Endothelial cell of umbilical vein (primary cell): ENCODE results near the gene CNNM2. TPM values are rescaled to one million over a fixed set of nuclear protein-coding genes. Genes with fewer than 3 reads are reported as not detected.

Experiments
- BruUV-seq: library from RNA; stranded (reverse); fragments of 400-500 nt; replicated peaks from 2 replicates; lab custom pipeline; 2021; lab: Mats Ljungman, UMichigan
- CTCF ChIA-PET: fragments of 300-600, 350-600 bp; sonication (Branson Sonifier 250); formaldehyde crosslinking; loops from one replicate; lab custom pipeline; 2021; ENCODE audit warnings: antibody characterized with exemption, inconsistent platforms; lab: Charles Lee
- POLR2A ChIA-PET: fragments of 300-600, 350-600 bp; sonication (Branson Sonifier 250); formaldehyde crosslinking; loops from one replicate; lab custom pipeline; 2021; ENCODE audit warnings: antibody characterized with exemption, inconsistent platforms; lab: Charles Lee
- DNase-seq: peaks from one replicate; pipeline ENCODE4 v3.0.0-alpha.2; 2011; ENCODE audit warnings: low read depth, low spot score
- FAIRE-seq: peaks from 2 replicates; lab custom pipeline; 2011; peaks lifted over from hg19 to GRCh38; lab: Jason Lieb, UNC
- H2AFZ ChIP-seq: 2 replicates; pipeline ENCODE4 v1.6.0; 2012; ENCODE audit warnings: low read depth, low read length, control low read depth, inconsistent platforms
- H3K27ac ChIP-seq: 2 replicates; pipeline ENCODE4 v1.5.1; 2011; ENCODE audit warnings: low read depth, mild to moderate bottlenecking, control low read depth, low read length, moderate library complexity; ENCODE audit not compliant: insufficient read depth
- H3K27me3 ChIP-seq, 2 experiments: 2 replicates each; pipeline versions ENCODE4 v1.6.0 to v1.6.1; 2011; ENCODE audit warnings: low read length in 2 of 2, mixed read lengths in 1 of 2; ENCODE audit not compliant: control insufficient read depth in 2 of 2, insufficient read depth in 2 of 2
- H3K36me3 ChIP-seq, 2 experiments: 2 replicates in 1 of 2; 3 replicates in 1 of 2; pipeline ENCODE4 v1.5.1; 2011; ENCODE audit warnings: low read length in 2 of 2, mild to moderate bottlenecking in 1 of 2, moderate library complexity in 1 of 2; ENCODE audit not compliant: control insufficient read depth in 2 of 2, insufficient read depth in 2 of 2; ENCODE audit errors: extremely low read depth in 1 of 2
- H3K4me1 ChIP-seq: 3 replicates; pipeline ENCODE4 v1.5.1; 2011; ENCODE audit warnings: mild to moderate bottlenecking, low read length; ENCODE audit not compliant: control insufficient read depth, insufficient read depth; ENCODE audit errors: extremely low read depth
- H3K4me2 ChIP-seq: 2 replicates; pipeline ENCODE4 v1.6.1; 2011; ENCODE audit warnings: low read length, control low read depth, mixed read lengths; ENCODE audit not compliant: insufficient read depth
- H3K4me3 ChIP-seq, 3 experiments: fragments of 200-600 bp in 1 of 3; sonication (generic), shearing (Covaris generic) in 1 of 3; replicated peaks in 1 of 3; 2 replicates each; pipeline ENCODE4 v1.5.1; 2011 to 2016; ENCODE audit warnings: control low read depth in 3 of 3, low read length in 3 of 3, mild to moderate bottlenecking in 2 of 3, inconsistent platforms in 1 of 3, low read depth in 1 of 3, moderate library complexity in 1 of 3; ENCODE audit not compliant: insufficient read depth in 1 of 3
- H3K79me2 ChIP-seq: 2 replicates; pipeline ENCODE4 v1.6.0; 2012; ENCODE audit warnings: low read length, inconsistent platforms; ENCODE audit not compliant: control insufficient read depth, insufficient read depth
- H3K9ac ChIP-seq: replicated peaks from 2 replicates; pipeline ENCODE3; 2011; ENCODE audit warnings: low read length, control low read depth; ENCODE audit not compliant: insufficient read depth; ENCODE audit errors: extremely low read depth
- H3K9me1 ChIP-seq: replicated peaks from 3 replicates; pipeline ENCODE4 v1.6.0; 2011; ENCODE audit warnings: mild to moderate bottlenecking, low read length; ENCODE audit not compliant: control insufficient read depth, insufficient read depth; ENCODE audit errors: extremely low read depth
- H3K9me3 ChIP-seq: replicated peaks from 2 replicates; pipeline ENCODE4 v1.5.1; 2012; ENCODE audit warnings: low read length, inconsistent platforms; ENCODE audit not compliant: control insufficient read depth, insufficient read depth
- H4K20me1 ChIP-seq: replicated peaks from 2 replicates; pipeline ENCODE3; 2011; ENCODE audit warnings: mild to moderate bottlenecking, low read length; ENCODE audit not compliant: control insufficient read depth, insufficient read depth; ENCODE audit errors: extremely low read depth
- EZH2 ChIP-seq: IDR thresholded peaks from 2 replicates; pipeline ENCODE4 v1.6.1; 2012; ENCODE audit warnings: borderline replicate concordance, low read depth, mild to moderate bottlenecking, moderate library complexity, low read length, inconsistent platforms; ENCODE audit not compliant: severe bottlenecking
- FOS ChIP-seq: IDR thresholded peaks from 2 replicates; pipeline ENCODE4 v1.6.1; 2011; ENCODE audit warnings: mild to moderate bottlenecking, low read length, moderate library complexity, borderline replicate concordance; ENCODE audit not compliant: insufficient read depth
- GATA2 ChIP-seq: IDR thresholded peaks from 2 replicates; pipeline ENCODE4 v1.7.0; 2011; ENCODE audit warnings: low read depth, mild to moderate bottlenecking, moderate library complexity, mixed read lengths, low read length; ENCODE audit not compliant: insufficient read length, insufficient read depth
- JUN ChIP-seq: IDR thresholded peaks from 2 replicates; pipeline ENCODE4 v1.6.1; 2011; ENCODE audit warnings: borderline replicate concordance, low read depth; ENCODE audit not compliant: insufficient read length, insufficient read depth
- MAX ChIP-seq: IDR thresholded peaks from 2 replicates; pipeline ENCODE4 v1.6.1; 2011; ENCODE audit not compliant: insufficient read depth, insufficient read length
- MYC ChIP-seq: IDR thresholded peaks from one replicate; pipeline ENCODE4 v1.6.1; 2011; ENCODE audit warnings: mild to moderate bottlenecking, low read depth, low read length
- POLR2A ChIP-seq: IDR thresholded peaks from 2 replicates; pipeline ENCODE4 v1.6.1; 2012; ENCODE audit warnings: low read depth, mild to moderate bottlenecking, control low read depth, low read length
- POLR2AphosphoS5 ChIP-seq: IDR thresholded peaks from 2 replicates; pipeline ENCODE4 v1.6.1; 2012; ENCODE audit warnings: low read depth, mild to moderate bottlenecking, control low read depth, low read length, moderate library complexity; ENCODE audit not compliant: insufficient read depth
- dilution Hi-C: fragments of 300-500 bp; cut with MboI; formaldehyde crosslinking; loops from one replicate; pipeline ENCODE4 v1.15.0; 2019; ENCODE audit warnings: low sequenced_read_pairs; ENCODE audit not compliant: extremely low pct_ligation_motif_present
- intact Hi-C: fragments of 100-400 bp; cut with micrococcal nuclease; formaldehyde crosslinking; loops from one replicate; pipeline ENCODE4 v1.10.0; 2022
- polyA plus RNA-seq, 4 experiments: library from polyadenylated mRNA; depleted of rRNA in 3 of 4; stranded (reverse) in 3 of 4; unstranded in 1 of 4; fragments of >200 nt; gene quantifications; 2 replicates each; pipeline versions ENCODE4 v1.2.1 to v1.2.3, GENCODE V29; 2011 to 2012; ENCODE audit warnings: missing spikeins in 1 of 4
- total RNA-seq: library from RNA; stranded (reverse); gene quantifications from 2 replicates; pipeline ENCODE4 v1.2.3, GENCODE V29; 2021
- TF ChIP-seq, protein P1 (sequence below), 2 donors: IDR thresholded peaks; 1 replicate in 1 of 2; 2 replicates in 1 of 2; pipeline ENCODE4 v1.5.1; 2011; ENCODE audit warnings: low read length in 2 of 2, mild to moderate bottlenecking in 2 of 2, moderate library complexity in 2 of 2, control low read depth in 1 of 2, inconsistent platforms in 1 of 2, low read depth in 1 of 2; ENCODE audit not compliant: insufficient read depth in 1 of 2; ENCODE audit errors: extremely low read depth in 1 of 2

CNNM2 gene
- total and polyA plus RNA-seq, 2 donors (not counting 3 experiments of a cell fraction or from before 2014, with no cell fraction given), result 1.9 to 3.0 TPM

- no peaks in the 10 kb centered on the region for H3K9me1 ChIP-seq
- FAIRE-seq (no peak), DNase-seq (no peak)
- H3K36me3 ChIP-seq, result no peaks in the 10 kb centered on the region
- no peaks in the 10 kb centered on the region for H3K4me1 ChIP-seq
- CTCF ChIA-PET, result interaction anchor here (1.3 to 2.3 kb wide), 3 partner anchors 130 to 377 kb away, joined by 4 to 11 read pairs (median 6); partner anchors contain the start of gene RPEL1
- no peaks in the 10 kb centered on the region for H3K9me3 ChIP-seq
- BruUV-seq, result no TSS peak
- dilution Hi-C loops (no loop called here), intact Hi-C loops (no loop called here)
- no peak overlapping the region for H3K4me3 ChIP-seq
- no peak overlapping the region for H3K4me2 ChIP-seq
- no peak overlapping the region for H3K9ac ChIP-seq
- no peak overlapping the region for H2AFZ ChIP-seq
- H3K27ac ChIP-seq, result no peak overlapping the region
- no peaks in the 10 kb centered on the region for H4K20me1 ChIP-seq
- no peaks in the 10 kb centered on the region for H3K27me3 ChIP-seq
- H3K79me2 ChIP-seq, result no peaks in the 10 kb centered on the region
- POLR2A ChIA-PET, result no interaction called here
- TF ChIP-seq POLR2AphosphoS5 (no peak), MYC (no peak), MAX (no peak), FOS (no peak), EZH2 (no peak), JUN (no peak), POLR2A (no peak), GATA2 (no peak)
- TF ChIP-seq, protein P1, sequence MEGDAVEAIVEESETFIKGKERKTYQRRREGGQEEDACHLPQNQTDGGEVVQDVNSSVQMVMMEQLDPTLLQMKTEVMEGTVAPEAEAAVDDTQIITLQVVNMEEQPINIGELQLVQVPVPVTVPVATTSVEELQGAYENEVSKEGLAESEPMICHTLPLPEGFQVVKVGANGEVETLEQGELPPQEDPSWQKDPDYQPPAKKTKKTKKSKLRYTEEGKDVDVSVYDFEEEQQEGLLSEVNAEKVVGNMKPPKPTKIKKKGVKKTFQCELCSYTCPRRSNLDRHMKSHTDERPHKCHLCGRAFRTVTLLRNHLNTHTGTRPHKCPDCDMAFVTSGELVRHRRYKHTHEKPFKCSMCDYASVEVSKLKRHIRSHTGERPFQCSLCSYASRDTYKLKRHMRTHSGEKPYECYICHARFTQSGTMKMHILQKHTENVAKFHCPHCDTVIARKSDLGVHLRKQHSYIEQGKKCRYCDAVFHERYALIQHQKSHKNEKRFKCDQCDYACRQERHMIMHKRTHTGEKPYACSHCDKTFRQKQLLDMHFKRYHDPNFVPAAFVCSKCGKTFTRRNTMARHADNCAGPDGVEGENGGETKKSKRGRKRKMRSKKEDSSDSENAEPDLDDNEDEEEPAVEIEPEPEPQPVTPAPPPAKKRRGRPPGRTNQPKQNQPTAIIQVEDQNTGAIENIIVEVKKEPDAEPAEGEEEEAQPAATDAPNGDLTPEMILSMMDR (IDR thresholded peaks at IDR 0.05; ENCODE audit: extremely low read depth in 1 of 2, insufficient read depth in 1 of 2, low read depth in 1 of 2, low read length in 2 of 2), result no peak
Measured at GRCh38 chr10:103055105-103055504, 137.0 kb downstream of the CNNM2 start.
